WERI-Rb-1 (cell line): Measurements from ENCODE around the gene LCE6A.

ENCODE experiments used
- DNase-seq: peaks from one replicate; pipeline ENCODE4 v3.0.0-alpha.2; 2020
- H3K27ac ChIP-seq: fragments of 250-450 bp; sonication (Bioruptor Pico); 2 replicates; pipeline ENCODE4 v1.5.1; 2020; ENCODE audit warnings: mild to moderate bottlenecking, moderate library complexity
- H3K27me3 ChIP-seq: fragments of 250-450 bp; sonication (Bioruptor Pico); 2 replicates; pipeline ENCODE4 v1.5.1; 2021; ENCODE audit warnings: mild to moderate bottlenecking, low read depth, moderate library complexity; ENCODE audit not compliant: insufficient read depth, severe bottlenecking
- H3K36me3 ChIP-seq: fragments of 250-450 bp; sonication (Bioruptor Pico); 2 replicates; pipeline ENCODE4 v1.5.1; 2020; ENCODE audit warnings: mild to moderate bottlenecking, moderate library complexity
- H3K4me3 ChIP-seq: 2 replicates; pipeline ENCODE4 v1.5.1; 2011; ENCODE audit warnings: low read depth, mild to moderate bottlenecking, control low read depth, low read length
- H3K9me3 ChIP-seq: fragments of 250-450 bp; sonication (Bioruptor Pico); 2 replicates; pipeline ENCODE4 v1.5.1; 2021; ENCODE audit warnings: mild to moderate bottlenecking, moderate library complexity; ENCODE audit not compliant: severe bottlenecking
- TF ChIP-seq, protein P1 (sequence below): IDR thresholded peaks from 2 replicates; pipeline ENCODE4 v1.5.1; 2011; ENCODE audit warnings: low read depth, mild to moderate bottlenecking, control low read depth, inconsistent platforms, low read length

Gene LCE6A

DNA sequence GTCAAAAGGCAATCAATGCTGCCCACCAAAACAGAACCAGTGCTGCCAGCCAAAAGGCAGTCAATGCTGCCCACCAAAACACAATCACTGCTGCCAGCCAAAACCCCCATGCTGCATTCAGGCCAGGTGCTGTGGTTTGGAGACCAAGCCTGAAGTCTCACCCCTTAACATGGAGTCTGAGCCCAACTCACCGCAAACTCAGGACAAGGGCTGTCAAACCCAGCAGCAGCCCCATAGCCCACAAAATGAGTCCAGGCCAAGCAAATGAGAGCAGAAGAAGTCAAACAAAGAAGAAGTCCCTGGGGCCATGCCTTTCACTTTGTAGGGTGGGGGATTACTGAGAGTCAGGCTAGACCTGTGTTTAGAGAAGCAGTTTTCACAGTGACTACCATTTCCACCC, 41.9 kb downstream of the LCE6A start:
- H3K4me3 ChIP-seq = no peak overlapping the region
- TF ChIP-seq, protein P1, sequence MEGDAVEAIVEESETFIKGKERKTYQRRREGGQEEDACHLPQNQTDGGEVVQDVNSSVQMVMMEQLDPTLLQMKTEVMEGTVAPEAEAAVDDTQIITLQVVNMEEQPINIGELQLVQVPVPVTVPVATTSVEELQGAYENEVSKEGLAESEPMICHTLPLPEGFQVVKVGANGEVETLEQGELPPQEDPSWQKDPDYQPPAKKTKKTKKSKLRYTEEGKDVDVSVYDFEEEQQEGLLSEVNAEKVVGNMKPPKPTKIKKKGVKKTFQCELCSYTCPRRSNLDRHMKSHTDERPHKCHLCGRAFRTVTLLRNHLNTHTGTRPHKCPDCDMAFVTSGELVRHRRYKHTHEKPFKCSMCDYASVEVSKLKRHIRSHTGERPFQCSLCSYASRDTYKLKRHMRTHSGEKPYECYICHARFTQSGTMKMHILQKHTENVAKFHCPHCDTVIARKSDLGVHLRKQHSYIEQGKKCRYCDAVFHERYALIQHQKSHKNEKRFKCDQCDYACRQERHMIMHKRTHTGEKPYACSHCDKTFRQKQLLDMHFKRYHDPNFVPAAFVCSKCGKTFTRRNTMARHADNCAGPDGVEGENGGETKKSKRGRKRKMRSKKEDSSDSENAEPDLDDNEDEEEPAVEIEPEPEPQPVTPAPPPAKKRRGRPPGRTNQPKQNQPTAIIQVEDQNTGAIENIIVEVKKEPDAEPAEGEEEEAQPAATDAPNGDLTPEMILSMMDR = no peak
- no peaks in the 10 kb centered on the region for H3K36me3 ChIP-seq
- H3K9me3 ChIP-seq = peaks cover 2% of the 10 kb centered on the region
- peaks cover 13% of the 10 kb centered on the region for H3K27me3 ChIP-seq
- no peak overlapping the region for H3K27ac ChIP-seq
- DNase-seq = no peak

GRCh38 chr1:152884966-152885624, 42.4 kb downstream of the LCE6A start:
- H3K27me3 ChIP-seq = peaks cover 13% of the 10 kb centered on the region
- no peak overlapping the region for H3K4me3 ChIP-seq
- no peak overlapping the region for H3K27ac ChIP-seq
- peaks cover 2% of the 10 kb centered on the region for H3K9me3 ChIP-seq
- no peaks in the 10 kb centered on the region for H3K36me3 ChIP-seq
- no peak for DNase-seq
- TF ChIP-seq, protein P1 = no peak

DNA sequence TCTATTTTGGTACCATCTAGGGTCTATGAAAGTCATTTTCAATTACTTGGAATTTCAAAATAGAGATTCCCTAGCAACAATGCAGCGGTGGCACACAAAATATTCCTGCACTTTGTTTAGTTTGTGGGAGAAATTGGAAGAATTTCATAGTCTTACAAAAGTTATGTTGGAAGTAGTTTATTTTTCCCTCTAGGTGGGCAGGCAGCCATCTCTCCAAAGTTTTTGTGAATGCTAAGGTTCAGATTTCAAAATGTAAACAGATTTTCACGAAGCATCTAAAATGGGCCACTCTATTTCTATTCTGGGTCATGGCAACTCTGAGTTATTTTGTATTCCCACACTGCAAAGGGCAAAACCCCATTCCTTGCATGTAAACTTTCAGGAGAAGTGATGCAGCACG, 43.4 kb downstream of the LCE6A start:
- H3K9me3 ChIP-seq = peaks cover 1% of the 10 kb centered on the region
- H3K36me3 ChIP-seq = no peaks in the 10 kb centered on the region
- DNase-seq = no peak

GRCh38 chr1:152886758-152887409, 44.2 kb downstream of the LCE6A start:
- Histone ChIP-seq H3K4me3 (no peak overlapping the region), H3K27me3 (peaks cover 13% of the 10 kb centered on the region), H3K36me3 (no peaks in the 10 kb centered on the region), H3K9me3 (no peaks in the 10 kb centered on the region), H3K27ac (no peak overlapping the region)
- TF ChIP-seq, protein P1 = no peak
- no peak for DNase-seq

More for the DNA sequence above, 43.4 kb downstream of the LCE6A start:
- TF ChIP-seq, protein P1 = no peak
- Histone ChIP-seq H3K4me3 (no peak overlapping the region), H3K27me3 (peaks cover 13% of the 10 kb centered on the region), H3K27ac (no peak overlapping the region)

DNA sequence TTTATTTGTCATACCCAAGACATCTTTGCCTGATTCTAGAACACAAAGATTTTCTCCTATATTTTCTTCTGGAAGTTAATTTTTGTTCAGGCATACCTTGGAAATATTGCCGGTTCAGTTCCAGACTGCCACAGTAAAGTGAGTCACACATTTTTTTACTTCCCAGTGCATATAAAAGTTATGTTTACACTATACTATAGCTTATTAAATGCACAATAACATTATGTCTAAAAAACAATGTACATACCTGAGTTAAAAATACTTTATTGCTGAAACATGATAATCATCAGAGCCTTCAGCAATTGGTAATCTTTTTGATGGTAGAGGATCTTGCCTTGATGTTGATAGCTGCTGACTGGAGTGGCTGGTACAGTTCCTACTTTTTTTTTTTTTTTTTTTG, 45.5 kb downstream of the LCE6A start:
- Histone ChIP-seq H3K36me3 (no peaks in the 10 kb centered on the region), H3K9me3 (no peaks in the 10 kb centered on the region), H3K27ac (no peak overlapping the region), H3K4me3 (no peak overlapping the region), H3K27me3 (peaks cover 13% of the 10 kb centered on the region)
- no peak for DNase-seq
- TF ChIP-seq, protein P1 = no peak
